Measurements from ENCODE around the gene AP1B1.

The AP1B1 gene

DNA sequence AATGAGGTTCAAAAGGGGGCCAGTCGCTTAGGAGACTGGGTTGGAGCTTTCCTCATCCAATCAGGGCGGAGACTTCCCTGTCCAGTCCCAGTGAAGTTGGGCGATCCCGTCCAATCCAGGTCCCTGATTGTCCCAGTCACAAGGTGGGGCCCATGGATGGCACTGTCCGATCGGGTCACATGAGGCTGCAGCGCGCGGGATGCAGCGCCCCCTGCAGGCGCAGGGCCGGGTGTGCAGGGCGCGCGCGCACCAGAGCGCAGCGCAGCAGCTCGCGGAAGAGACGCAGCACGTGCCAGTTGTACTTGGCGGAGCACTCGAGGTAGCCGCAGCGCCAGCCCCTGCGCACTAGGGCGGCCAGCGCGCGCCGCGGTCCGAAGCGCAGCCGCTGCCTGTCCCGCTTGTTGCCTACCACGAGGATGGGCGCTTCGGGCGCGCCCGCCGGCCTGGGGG, 75.2 kb downstream of the AP1B1 start:
- no peak for DNase-seq (ENCODE audit: low read depth)

DNA sequence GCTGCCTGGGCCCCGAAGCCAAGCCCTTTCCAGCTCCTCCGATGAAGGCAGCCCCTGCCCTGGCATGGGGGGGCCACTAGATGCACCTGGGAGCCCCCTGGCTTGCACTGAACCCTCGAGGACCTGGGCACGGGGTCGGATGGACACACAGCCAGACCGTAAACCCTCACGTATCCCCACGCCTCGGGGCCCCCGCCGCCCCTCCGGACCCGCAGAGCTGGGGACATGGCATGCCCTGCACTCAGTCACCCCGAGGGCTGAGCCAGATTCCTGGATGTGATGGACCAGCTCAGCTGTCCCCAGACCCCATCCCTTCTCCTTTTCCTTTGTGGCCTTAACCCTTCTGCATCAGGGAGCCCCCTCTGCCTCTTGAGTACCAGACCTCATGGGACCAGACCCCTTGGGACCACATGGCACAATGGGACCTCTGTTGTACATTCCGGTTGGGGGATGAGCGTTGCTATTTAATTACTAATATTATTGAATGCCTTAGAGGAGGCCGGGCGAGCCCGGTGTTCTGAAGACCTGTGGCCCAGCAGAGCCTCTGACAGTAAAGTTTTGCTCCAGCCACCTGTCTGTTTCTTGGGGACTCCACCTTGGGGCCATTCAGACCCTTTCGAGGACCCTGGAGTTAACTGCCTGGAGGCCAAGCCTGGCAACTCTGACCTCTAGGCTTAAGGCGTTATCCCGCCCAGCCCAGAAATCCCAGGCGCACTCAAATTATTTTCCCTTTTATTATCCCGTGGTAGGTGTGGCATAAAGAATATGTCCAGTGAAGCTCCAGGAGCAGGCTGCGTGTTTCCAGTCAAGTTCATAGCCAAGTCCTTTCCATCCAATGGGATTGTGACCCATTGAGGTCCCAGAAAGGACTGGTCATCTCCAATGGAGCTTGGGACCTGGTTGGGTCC, 75.9 kb downstream of the AP1B1 start:
- no peak for DNase-seq (ENCODE audit: low read depth)

DNA sequence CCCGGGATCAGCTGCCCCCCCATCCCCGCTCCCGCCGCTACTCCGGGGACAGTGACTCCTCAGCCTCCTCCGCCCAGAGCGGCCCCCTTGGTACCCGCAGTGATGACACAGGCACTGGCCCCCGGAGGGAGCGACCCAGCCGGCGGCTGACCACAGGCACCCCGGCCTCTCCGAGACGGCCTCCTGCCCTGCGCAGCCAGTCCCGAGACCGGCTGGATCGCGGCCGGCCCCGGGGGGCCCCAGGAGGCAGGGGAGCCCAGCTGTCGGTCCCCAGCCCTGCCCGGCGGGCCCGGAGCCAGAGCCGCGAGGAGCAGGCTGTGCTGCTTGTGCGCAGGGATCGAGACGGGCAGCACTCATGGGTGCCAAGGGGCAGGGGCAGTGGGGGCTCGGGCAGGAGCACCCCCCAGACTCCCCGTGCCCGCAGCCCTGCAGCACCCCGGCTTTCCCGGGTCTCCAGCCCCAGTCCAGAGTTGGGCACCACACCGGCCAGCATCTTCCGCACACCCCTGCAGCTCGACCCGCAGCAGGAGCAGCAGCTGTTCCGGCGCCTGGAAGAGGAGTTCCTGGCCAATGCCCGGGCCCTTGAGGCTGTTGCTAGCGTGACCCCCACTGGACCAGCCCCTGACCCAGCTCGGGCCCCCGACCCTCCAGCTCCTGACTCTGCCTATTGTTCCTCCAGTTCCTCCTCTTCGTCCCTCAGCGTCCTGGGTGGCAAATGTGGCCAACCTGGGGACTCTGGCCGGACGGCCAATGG, 76.7 kb downstream of the AP1B1 start:
- no peak for DNase-seq (ENCODE audit: low read depth)

DNA sequence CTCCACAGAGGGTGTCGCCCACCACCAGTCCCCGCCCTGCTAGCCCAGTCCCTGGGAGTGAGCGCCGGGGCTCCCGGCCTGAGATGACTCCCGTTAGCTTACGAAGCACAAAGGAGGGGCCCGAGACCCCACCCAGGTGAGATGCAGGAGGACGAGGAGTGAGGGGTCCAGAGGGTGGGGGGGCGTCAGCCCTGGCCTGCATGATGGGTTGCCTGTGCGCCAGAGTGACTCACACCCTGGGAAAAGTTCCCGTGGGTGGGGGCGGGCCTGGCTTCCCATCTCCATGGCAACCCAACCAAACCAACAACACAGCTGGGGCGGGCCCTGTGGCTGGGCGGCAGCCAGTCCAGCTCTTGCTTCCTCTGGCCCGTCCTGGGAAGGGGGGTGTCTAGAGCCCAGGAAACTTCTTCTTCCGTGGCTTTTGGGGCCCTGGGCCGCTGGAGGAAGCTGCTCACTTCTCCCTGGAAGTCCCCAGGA, 77.5 kb downstream of the AP1B1 start:
- DNase-seq (ENCODE audit: low read depth) = peak; percentile 35

DNA sequence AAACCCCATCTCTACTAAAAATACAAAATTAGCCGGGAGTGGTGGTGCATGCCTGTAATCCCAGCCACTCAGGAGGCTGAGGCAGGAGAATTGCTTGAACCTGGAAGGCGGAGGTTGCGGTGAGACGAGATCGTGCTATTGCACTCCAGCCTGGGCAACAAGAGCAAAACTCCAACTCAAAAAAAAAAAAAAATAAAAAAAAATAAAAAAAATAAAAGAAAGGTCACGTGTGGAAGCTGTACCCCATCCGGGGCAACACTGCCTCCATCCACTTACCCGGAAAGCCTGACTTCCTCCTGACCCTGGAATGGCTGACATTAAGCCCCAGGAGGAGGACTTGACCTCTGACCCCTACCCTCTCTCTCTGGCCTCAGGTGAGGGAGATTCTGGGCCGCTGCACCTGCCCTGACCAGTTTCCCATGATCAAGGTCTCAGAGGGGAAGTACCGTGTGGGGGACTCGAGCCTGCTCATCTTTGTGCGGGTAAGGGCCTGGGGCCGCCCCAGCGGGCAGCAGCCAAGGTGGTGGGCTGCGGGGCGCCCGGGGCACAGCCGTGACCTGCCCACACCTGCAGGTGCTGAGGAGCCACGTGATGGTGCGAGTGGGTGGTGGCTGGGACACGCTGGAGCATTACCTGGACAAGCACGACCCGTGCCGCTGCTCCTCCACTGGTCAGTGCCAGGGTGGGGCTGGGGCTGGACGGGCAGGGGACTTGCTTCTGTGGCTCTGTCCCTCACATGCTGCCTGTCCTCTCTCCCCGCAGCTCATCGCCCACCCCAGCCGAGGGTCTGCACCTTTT, 78.1 kb downstream of the AP1B1 start:
- no peak for DNase-seq (ENCODE audit: low read depth)

DNA sequence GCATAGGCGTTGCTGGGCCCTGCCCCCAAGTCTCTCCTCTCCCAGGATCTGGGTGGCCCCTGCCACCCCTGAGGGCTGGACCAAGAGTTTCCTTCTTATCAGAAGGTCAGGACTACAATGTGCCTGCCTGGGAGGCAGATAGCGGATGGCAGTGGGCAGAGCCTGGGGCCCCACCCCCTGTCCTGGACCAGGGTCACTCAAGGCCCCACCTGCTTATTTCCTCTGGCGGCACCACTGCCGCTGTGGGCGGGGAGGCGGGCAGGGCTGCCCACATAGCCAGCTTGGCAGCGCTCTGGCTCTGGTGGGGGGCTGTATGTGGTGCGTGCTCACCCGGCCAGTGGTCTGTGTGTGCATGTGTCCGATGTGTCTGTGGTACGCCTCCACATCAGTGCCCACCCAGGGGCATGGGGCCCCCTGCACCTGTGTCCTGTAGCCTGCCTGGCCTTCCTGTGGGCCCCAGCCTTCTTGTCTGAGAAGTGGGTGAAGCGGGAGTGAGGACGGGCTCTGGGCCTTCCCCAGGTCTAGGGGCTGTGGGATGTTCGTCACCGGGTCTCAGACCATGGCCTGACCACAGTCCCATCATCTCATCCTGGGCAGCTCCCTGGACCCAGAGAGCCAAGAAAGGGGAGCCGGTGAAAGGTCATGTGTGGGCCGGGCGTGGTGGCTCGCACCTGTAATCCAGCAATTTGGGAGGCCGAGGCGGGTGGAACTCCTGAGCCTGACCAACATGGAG, 78.9 kb downstream of the AP1B1 start:
- no peak for DNase-seq (ENCODE audit: low read depth)

DNA sequence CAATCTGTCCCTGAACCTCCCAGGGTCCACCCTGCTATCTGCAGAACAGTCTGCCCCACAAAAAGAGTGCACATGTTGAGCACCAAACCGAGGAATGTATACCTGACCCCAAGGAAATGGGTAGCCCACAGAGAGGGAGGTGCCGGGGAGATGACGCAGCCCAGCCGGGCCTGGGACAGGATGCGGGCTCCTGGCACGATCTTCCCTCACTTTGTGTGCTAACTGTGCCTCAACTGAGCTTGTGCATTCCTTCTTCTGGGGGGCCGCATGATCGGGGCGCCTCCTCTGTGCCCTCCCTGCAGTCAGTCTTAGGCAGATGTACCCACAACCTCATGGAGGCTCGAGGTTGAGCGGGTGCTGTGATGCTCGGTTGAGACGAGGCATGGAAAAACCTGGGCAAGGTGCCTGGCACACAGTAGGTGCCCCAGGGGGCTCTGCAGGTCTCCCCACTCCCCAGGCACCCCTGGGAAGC, 79.5 kb downstream of the AP1B1 start:
- no peak for DNase-seq (ENCODE audit: low read depth)

DNA sequence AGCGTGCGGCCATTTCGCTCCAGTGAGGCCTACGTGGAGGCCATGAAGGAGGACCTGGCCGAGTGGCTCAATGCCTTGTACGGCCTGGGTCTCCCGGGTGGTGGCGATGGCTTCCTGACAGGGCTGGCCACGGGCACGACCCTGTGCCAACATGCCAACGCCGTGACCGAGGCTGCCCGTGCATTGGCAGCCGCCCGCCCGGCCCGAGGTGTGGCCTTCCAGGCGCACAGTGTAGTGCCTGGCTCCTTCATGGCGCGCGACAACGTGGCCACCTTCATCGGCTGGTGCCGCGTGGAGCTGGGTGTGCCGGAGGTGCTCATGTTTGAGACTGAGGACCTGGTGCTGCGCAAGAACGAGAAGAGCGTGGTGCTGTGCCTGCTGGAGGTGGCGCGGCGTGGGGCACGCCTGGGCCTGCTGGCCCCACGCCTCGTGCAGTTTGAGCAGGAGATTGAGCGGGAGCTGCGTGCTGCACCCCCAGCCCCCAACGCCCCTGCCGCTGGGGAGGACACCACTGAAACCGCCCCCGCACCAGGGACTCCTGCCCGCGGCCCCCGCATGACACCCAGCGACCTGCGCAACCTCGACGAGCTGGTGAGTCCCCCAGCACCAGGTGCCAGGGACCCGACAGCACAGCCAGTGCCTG, 80.1 kb downstream of the AP1B1 start:
- no peak for DNase-seq (ENCODE audit: low read depth)

DNA sequence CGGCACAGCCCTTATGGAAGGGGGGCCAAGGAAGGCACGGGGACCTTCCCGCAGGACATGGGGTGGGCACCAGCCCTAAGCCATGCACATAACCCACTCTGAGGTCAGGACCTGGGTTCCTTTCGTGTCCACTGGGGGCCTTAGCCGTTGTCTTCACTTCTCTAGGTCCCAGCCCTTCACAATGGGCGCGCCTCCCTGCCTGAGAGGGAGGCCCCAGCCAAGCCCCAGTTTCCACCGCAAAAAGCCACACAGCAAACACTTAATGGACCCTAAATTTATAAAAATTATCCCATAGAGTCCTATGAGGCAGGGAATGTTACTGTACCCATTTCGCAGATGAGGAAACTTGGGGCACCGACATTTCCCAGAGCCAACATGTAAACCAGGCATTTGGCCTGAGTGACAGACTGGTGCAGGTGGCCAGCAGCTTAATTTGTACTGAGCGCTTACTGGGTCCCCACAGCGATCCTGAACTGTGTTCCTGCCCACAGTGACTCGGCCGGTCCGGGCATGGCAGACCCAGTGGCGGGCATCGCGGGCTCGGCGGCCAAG, 80.7 kb downstream of the AP1B1 start:
- DNase-seq (ENCODE audit: low read depth) = no peak

DNA sequence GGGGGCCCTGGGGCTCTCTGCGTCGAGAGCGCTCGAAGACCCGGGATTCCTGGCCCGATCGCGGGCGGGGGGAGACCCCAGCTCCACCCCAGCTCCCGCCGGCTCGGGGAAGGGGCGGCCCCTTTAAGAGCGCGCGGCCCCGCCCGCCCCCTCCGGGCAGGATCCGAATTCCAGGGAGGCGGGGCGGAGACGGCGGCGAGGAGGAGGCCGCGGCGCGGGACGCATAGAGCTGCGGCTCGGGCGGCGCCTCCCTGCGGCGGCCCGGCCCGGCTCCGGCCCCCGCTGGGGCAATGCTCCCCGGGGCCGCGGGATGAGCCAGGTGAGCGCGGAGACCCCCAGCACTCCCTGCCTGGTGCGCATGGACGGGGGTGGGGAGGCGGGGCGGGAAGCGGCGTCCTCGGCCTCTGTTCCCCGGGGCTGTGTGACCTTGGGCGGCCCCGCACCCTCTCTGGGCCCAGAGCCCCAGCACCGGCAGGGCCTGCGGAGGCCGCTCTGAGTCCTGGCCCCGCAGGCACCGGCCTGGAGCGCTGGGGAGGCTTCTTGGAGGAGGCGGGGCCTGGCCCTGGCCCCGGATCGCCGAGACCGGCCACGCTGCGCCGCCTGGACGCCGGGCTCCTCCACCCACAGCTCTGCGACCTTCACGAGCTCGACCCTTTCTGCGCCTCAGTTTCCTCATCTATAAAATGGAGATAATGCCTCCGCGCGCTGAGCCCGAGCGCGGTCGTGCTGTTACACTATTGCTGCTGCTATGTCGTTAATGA, 81.4 kb downstream of the AP1B1 start:
- no peak for DNase-seq (ENCODE audit: low read depth)

DNA sequence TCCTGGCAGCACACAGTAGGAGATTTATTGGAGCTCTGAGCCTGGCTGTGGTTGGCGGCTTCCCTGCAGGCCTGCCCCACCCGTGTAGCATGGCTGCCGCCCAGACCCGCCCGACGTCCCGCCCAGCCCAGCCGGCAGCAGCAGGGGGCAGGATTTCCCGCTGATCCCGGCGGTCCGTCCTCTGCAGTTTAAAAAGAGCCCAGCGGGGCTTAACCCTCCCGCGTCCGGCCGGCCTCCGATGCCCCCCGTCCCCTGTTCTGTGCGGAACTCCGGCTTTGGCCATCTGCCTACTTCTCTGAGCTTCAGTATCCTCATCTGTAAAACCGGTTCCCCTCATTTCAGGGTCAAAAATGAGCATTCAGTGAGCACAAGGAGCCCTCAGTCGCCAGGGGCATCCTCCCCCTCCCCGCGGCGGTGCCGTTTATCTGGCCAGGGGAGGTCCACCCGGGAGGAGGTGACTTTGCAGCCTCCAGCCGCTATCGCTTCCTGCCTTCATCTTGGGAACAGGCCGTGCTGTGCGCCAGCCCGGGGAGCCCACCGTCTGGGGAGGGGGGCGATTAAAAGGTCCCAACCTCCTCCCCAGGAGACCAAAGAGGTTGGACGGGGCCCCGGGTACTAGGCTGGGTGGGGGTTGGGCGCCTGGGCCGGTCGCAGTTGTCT, 82.1 kb downstream of the AP1B1 start, which contains the start of gene GAS2L1:
TSS of gene GAS2L1 (plus strand) at position 476 of the 660 bp plus-strand sequence. CDS start 1,456 bp downstream, outside the sequence.
- no peak for DNase-seq (ENCODE audit: low read depth)

DNA sequence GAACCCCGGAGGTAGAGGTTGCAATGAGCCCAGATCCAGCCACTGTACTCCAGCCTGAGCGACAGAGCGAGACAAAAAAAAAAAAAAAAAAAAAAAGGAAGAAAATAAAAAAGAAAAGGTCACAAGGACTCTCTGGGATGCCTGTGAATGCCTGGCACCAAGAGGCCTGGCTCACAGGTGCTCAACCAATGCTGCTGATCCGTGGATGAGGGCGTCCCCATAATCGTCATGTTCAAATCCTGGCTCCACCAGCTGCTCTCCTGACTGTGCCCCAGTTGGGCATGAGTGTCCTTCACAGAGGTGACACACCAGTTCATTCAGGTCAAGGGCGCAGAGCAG, 82.6 kb downstream of the AP1B1 start:
- no peak for DNase-seq (ENCODE audit: low read depth)

DNA sequence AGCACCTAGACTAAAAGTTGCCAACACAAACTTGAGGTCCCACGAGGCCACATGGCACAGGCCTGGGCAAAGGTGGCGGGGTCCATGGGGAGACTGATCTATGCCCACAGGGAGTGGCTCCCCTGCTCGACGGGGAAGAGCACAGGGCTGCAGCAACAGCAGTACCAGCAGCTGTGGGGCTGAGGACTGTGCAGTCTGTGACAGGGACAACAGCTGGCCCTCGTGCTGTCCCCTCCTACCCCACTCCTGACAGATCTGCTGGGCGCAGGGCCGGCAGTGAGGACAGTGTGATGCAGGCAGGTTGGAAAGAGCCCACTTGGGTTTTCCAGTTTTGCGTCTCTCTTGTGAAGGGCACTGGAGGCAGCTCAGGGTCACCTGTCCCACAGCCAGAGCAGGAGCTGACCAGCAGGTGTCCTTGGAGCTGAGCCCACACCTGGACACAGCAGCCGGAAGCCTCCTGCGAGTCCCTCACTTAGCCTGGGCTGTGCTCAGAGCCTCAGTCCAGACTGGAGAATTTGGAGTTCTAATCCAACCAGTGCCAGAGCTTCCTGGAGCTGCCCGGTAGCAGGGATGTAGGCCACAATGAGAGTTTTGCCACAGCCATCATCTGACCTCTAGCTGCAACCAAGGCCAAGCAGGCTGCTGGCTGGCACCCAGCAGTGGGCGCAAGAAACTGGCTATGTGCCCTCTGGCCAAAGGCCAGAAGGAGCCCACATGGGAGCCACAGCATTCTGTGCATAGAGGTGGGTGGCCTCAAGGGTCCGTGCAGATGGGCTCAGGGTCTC, 85.5 kb downstream of the AP1B1 start:
- no peak for DNase-seq (ENCODE audit: low read depth)

DNA sequence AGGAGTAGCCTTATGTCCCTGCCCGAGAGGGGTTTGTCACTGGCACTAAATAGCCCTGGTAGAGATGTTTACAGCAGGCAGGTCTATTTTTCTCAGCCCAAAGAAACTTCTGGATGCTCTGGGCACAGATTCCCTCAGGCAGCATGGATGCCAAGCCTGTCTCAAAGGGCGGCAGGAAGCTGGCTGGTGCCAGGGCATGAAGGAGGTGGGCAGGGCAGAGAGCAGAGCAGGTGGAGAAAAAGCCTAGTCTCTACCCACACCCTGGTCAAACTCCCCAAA, 86.0 kb downstream of the AP1B1 start:
- DNase-seq (ENCODE audit: low read depth) = no peak

DNA sequence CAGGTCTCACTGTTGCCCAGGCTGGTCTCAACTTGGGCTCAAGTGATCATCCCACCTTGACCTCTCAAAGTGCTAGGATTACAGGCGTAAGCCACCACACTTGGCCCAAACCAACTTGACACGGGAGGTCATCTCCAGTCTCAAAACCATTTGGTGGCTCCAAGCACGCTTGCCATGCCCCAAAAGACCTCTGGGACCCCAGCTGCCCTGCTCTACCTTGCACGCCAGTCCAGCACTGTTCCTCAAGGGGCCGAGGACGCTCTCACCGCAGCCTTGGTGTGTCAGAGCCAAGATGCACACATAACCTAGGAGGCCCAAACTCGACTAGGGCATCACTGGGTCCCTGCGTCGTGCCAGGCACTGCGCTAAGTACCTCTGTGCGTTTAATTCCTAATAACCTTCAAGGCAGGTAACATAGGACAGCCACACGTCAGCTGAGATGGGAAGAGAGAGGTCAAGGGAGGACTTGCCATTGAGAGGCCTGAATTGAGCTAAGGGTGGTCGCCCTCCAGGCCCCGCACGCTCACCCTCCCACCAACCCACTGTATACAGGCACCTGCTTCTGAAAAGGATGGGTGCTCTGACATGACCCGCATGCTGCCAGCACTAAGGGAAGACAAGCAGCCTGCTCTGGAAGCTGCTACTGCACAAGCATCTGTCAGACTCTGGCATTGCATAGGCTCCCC, 86.5 kb downstream of the AP1B1 start:
- DNase-seq (ENCODE audit: low read depth) = no peak

DNA sequence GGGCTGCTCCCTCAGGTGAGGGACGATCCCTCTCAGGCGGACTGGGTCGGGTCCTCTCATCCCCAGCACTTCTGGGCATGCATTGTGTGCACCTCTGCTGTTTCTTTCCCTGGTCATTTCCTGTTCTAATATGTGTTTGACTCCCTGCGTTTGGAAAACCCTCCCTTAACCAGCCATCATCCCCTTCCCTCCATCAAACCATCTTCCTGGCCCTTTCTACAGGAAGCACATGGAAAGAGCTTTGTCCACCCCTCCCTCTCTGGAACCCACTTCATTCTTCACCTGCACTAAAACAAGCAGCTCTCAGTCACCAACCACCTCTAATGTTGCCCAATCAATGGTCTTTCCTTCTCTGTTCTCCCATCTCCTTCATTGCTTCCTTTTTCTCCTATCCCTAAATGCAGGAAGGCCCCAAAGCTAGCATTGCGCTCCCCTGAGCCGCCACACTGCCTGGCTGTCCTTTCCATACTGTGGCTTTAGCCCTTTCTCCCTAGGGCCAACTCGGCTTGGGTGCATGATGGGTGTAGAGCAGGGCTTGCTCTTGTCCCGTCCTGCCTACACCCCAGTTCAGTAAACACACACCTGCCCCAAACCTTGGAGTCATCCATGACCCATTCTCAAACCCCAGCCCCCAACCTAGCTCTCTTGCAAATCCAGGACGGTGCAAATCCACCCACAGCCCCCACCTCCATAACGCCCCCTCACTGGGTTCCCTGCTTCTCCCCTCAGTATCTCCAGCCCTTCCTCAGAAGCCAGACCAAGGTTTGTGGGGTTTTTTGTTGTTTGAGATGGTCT, 87.4 kb downstream of the AP1B1 start:
- no peak for DNase-seq (ENCODE audit: low read depth)

DNA sequence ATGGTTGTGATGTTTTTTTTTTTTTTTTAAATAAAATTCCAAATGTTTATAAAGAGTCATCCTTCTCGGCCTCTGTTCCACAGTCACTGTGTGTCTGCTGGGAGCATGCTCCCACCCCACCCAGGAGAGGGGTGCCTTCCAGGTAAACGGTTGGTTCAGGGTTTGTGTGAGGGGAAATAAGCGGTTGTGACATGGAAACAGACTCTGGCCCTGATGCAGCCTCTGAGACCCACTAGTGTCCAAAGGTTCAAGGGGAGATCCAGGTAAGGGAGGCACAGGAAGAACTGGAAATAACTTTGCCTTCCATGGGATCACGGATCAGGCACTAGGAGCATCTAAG, 87.9 kb downstream of the AP1B1 start:
- DNase-seq (ENCODE audit: low read depth) = no peak
